NCI-H2196 treated with DMSO at 0.1 percent for 48 hours (cell line): ENCODE measurements around the gene SSR2.

ENCODE experiments used
- DNase-seq: peaks from one replicate; lab custom pipeline; 2025; ENCODE audit not compliant: unreplicated experiment; lab: John Stamatoyannopoulos, UW

Gene SSR2

DNA sequence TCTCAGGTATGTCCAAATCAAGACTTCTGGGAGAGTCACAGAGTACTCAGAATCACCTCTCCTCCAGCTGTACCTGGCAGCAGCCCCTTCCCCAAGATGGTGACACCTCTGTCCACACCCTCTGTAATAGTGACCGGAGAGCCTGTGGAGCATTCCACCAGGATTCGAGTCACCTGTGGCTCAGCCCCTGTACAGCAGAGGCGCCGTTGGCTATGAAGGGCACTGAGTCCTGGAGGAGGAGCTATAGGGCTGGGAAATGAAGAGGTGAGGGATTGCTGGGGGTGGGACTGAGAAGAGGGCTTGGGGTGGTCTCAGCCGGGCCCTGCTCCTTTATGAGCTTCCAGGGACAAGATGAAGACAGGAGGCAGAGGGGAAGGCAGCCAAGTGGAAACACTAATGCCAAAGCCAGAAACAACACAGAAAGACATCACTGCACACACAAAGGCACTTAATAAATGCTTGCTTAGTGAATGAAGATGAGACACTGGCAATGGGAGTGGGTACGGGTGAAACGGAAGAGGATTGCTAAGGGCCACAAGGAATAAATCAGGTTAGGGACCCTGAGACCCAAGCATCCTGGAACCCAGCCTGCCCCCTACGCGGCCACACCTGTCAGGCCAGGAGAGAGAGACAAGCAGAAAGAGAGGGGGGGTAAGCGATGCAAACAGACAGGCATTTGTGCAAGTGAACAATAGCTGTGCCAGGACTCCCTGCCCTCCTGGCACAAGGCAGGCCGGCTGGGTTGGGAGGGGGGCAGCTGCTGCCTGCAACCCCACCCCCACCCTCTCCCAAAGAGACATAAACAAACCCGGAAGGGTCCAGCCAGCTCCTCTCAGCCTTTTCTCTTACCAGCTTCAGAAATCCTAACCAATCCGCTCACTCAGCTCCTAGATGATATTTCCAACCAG is 46.3 kb downstream of the SSR2 start:
- DNase-seq = peak; percentile 70

DNA sequence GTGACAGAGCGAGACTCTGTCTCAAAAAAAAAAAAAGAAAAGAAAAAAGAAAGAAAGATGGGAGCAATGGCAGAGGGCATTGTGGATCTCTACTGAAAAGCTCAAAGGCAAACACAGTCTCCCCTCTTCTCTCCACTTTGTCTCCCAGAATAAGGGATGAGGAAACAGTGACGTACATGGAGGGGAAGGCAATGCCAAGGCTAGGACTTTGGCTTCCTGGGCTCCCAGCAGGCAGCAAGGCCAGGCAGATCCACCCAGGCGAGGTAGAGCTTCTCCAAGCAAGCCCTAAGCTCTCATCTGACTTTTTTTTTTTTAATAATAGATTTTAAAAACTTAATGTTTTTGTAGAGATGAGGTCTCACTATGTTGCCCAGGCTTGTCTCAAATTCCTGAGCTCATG is 47.0 kb downstream of the SSR2 start:
- DNase-seq = no peak

DNA sequence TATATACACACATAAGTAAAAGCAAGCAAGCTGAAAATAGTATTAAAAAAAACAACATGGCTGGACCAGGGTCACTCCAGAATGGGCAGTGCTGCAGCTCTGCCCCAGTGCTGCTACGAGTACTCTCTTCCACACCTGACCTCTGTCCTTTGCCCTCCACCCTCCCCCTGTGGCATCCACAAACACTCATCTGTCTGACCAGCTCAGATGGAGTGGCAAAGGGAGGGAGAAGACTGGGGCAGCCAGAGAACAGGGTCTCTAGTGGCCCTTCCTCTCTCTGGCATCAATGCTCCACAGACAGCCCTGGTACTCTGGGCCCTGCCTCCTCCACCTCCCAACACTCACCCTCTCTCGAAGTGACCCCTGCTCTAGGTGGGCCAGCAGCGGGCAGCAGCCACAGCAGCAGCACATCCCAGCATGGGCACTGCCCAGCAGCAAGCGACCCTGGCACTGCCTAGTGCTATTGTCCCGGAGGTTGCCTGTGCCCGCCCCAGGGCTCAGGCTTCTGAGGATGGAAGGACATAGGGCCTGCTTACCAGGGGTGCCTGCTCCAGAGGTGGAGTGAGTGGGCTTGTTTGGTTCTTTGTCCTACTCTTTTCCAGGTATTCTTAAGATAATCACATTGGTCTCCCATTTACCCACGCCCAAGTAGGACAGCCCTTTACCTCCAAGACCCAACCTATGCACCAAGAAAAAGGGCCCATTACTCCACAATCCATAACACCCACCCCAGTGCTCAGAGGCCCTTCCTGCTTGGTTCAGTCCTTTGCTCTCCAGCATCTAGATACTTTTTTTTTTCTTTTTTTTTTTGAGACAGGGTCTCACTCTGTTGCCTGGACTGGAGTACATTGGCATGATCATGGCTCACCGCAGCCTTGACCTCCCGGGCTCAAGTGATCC is 48.6 kb downstream of the SSR2 start:
- no peak for DNase-seq

DNA sequence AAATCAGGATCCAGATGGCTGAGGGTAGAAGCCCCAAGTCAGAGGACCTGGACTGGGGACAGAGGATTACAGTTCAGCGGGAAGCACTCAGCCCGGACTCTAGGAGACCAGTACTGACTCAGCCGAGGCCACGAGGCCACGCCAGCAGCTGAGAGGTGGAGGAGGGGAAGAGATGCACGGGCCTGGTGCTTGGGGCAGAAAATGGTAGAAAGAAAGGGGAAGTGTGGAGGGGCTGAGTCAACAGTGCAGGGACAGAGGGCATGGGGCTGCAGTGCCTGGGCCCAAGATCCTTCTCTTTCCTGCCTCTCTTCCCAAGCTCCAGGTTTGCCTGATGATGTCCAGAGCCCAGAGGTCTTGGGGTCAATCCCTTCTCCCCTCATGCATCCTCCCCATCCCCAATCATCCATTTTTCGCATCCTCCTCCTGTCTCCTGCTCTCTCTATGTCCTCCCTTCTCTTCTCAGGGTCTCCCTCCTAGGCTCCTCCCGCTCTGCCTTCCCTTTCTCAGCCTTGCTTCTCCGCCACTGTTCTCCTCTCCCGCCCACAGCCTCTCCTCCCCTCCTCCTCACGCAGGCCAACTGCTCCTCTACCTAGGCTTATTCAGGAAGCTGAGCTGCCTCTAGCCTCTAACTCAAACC is 50.1 kb downstream of the SSR2 start:
- DNase-seq = no peak

DNA sequence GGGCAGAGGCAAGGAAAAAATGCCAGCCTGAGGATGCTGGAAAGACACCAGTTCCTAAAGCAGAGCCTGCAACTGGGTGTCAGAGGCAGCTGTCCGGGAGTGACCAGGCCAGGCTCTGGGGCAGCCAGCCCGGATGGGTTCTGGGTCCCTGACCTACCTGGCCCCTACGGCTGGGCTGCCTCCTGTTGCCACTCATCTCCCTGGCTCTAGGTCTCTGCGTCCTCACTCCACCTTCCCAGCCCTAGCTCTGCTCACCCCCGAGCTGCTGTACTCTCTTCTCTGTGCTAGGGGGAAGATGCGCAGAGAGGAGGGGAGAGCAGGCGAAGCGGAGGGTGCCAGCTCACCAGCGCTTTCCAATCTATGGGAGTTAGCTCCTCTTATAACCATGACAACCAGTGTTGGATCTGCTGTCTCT is 51.4 kb downstream of the SSR2 start:
- DNase-seq = no peak

DNA sequence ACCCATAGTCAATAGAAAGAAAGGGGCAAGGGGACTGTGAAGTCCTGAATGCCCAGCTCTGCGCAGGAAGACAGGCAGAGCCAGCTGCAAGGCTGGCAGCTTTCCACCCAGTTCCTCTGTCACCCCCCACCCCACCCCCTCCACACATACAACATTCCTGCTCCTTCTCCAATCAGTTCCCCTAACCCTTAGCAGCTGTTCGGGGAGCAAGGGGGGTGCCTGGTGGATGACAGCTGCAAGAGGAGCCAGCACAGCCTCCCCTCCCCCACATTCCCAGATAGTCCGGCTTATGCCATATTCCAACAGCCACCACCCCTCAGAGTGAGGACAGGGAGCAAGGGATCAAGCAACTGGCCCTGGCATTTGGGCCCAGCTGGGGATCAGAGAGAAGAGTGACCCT is 52.1 kb downstream of the SSR2 start:
- DNase-seq = no peak

DNA sequence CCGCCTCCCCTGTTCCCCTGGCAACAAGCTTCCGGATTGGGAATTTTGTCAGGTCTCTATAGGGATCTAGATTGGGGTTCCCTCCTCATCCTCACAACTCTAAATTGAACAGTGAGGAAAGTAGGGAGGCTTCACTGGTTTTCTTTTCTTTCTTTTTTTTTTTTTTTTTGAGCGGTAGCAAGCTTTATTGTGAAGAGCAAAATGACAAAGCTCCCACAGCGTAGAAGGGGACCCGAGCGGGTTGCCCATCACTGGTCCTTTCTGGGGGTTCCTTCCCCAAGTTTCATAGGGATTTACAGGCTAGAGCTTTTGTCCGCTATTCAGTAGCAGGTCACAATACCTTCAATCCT is 52.7 kb downstream of the SSR2 start:
- DNase-seq = no peak

DNA sequence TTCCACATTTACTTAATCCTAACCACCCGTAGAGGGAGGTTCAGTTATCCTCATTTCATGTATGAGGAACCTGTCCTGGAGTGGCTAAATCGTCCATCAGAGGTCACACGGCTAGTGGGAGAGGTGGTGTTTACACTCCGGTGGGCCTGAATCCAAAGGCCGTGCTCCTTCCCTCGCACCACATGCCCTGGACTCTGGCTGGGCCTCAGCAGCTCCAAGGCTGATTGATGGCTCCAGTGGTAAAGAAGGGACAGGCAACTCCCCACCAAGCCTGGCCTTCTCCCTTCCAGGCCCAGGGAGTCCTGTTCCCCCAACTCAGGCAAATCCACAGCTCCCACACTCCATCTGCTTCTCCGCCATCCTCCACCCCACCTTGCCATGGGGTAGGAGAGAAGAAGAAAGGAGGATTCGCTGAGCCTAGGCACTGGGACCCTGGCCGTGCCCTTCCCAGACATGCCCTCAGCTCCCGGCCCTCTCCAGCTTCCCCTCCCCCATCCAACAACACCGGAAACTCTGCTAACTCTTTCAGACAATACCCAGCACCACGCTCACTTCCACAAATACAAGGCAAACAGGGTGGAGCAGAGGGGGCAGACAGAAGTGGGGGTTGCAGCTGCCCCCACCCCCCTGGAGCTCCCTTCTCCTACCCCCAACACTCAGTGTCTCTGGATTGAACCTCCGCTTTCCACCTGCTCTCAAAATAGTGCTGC is 53.3 kb downstream of the SSR2 start:
- DNase-seq = no peak

DNA sequence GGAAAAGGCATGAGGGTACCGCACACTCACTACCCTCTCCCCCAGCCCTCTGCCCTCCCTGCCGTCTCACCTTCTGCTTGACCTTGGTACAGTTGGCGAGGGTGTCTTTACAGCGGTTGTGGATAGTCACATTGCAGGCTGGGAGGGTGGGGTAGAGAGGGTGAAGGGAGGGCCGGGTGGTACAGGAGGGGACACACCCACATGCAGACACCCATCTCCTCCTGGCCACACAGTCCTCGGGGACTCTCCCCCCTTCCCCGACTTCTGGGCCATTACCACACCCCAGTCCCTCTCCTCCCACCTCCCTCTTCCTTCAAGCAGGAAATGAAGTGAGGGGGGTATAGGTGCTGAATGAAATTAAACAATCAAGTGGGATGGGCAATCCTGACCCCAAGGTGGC is 54.0 kb downstream of the SSR2 start:
- no peak for DNase-seq

DNA sequence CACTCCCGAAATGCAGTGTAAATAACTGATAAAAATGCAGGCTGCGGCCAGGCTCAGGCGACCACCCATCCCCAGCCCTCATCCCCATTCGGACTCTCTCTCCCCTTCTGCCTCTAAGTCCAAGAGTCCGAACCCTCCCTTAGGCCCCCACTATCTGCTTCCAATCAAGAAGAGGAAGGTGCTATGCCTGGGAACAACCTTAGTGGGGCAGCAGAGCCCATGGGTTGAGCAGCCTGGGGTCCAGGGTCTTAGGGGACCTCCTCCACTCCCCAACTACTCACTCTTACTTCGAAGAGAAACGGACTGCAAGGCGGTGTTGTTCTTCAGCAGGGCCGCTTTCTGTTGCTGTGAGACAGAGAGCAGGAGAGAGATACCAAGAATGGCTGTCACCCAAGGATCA is 54.6 kb downstream of the SSR2 start:
- DNase-seq = no peak

DNA sequence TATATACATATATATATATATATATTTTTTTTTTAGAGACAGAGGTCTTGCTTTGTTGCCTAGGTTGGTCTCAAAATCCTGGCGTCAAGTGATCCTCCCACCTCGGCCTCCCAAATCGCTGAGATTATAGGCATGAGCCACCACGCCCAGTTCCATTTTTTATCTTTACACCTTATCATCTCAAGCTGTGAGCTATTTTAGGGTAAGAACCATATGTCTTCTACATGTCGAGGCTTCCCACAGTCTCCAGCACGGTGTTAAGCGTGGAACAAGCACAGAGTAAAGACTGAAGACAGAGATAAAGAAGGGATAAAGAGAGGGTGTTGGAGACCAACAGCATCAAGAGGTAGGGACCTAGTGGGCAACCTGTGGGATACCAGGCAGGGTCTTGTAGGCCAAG is 56.6 kb downstream of the SSR2 start:
- no peak for DNase-seq

DNA sequence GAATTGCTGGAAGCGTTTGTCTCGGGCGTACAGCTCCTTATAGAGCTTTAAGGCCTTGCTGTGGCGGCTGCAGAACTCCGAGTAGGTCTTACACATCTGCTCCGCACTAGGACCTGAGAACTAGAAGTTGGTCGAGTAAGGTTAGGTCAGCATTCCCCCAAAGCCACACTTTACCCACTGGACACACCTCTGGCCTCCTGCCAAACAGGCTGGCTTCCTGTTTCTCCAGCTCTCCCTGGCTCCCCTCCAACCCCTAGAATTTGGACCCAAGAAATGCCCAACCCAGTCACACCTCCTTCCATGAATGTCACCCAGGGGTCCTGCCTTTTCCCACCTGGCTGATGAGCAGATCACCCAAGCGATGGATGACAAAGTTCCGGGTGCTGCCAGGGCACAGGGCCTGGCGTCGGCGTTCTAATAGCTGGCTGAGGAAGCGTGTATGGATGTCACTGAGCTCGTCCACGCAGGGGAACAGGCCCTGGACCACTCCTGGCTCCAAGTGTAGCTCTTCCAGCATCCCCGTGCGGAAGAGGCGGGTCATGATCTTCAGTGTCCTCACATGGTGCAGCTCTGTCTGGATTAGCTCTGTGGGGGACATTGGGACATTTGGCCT is 58.0 kb downstream of the SSR2 start:
- DNase-seq = no peak

DNA sequence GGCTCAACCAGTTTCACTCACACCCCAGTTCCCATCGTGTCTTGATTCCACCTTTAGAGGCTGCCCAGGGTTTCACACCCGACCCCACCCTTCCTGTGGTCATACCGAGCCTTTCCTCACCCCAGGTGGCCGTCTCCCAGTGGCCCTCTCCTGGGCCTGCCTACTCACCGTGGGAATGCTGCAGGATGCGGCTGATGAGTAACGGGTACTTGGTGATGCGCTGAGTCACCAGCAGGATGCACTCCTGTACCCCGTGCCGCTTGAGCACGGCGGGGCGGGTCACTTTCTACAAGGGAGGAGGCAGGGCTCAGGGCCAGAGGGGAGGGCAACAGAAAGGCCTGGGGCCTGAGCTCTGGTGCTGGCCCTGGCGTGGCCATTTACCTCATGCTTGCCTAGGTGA is 58.8 kb downstream of the SSR2 start:
- DNase-seq = peak; percentile 23

DNA sequence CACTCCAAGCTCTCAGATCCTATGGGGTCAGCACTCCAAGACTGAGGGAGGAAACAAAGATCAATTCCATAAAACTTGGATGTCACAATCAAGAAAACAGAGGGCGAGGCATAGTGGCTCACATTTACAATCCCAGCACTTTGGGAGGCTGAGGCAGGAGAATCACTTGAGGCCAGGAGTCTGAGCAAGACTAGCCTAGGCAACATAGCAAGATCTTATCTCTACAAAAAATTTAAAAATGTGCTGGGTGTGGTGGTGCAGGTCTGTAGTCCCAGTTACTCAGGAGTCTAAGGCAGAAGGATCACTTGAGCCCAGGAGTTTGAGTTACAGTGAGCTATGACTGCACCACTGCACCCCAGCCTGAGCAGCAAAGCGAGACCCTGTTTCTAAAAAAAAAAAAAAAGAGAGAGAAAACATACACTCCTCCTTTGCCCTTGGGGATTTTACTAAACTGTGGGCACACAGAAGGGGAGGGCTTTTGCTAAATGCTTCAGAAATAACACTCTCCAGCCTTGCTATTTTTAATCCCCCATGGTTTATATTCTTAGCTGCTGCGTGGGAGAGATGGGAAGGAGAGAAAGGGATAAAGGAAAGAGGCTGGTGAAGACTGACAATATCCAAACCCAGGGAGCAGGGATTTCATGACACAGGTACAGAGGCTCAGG is 60.5 kb downstream of the SSR2 start:
- DNase-seq = no peak
